IMR-90 (cell line): Measurements from ENCODE around the gene TUFM. TPM values are rescaled to one million over a fixed set of nuclear protein-coding genes. Genes with fewer than 3 reads are reported as not detected.

Experiments
- ATAC-seq: fragments of 200-7000 bp; cut with Tn5 transposase; 2 replicates; pipeline ENCODE4 v1.9.1; 2020; ENCODE audit warnings: low read depth, mild to moderate bottlenecking, moderate library complexity
- BruUV-seq: library from RNA; stranded (reverse); fragments of 400-500 nt; replicated peaks from 2 replicates; lab custom pipeline; 2021; lab: Mats Ljungman, UMichigan
- CTCF ChIA-PET: fragments of 300-600 bp; formaldehyde crosslinking; extraction: SDS; loops from one replicate; lab custom pipeline; 2021; ENCODE audit warnings: antibody characterized with exemption; lab: Yijun Ruan, JAX
- POLR2A ChIA-PET: fragments of 300-600 bp; sonication (Branson Sonifier 250); formaldehyde crosslinking; loops from one replicate; lab custom pipeline; 2022; ENCODE audit warnings: antibody characterized with exemption; ENCODE audit not compliant: unreplicated experiment; lab: Charles Lee
- DNase-seq: peaks from one replicate; pipeline ENCODE4 v3.0.0; 2013
- H2AFZ ChIP-seq: replicated peaks from 2 replicates; pipeline ENCODE3; 2013; ENCODE audit warnings: low read length, mild to moderate bottlenecking; ENCODE audit not compliant: poor library complexity
- H2AK5ac ChIP-seq: 2 replicates; pipeline ENCODE4 v1.6.1; 2013; ENCODE audit warnings: low read depth, low read length, inconsistent platforms
- H2AK9ac ChIP-seq: replicated peaks from 2 replicates; pipeline ENCODE3; 2013; ENCODE audit warnings: mild to moderate bottlenecking, low read depth, low read length, moderate library complexity; ENCODE audit not compliant: poor library complexity
- H2BK120ac ChIP-seq: 2 replicates; pipeline ENCODE4 v1.6.1; 2013; ENCODE audit warnings: low read depth, low read length, inconsistent platforms
- H2BK15ac ChIP-seq: 3 replicates; pipeline ENCODE4 v1.6.1; 2013; ENCODE audit warnings: low read depth, low read length, inconsistent platforms
- H2BK20ac ChIP-seq: 2 replicates; pipeline ENCODE4 v1.6.1; 2013; ENCODE audit warnings: low read depth, mild to moderate bottlenecking, inconsistent platforms, low read length, moderate library complexity
- H2BK5ac ChIP-seq: 2 replicates; pipeline ENCODE4 v1.6.1; 2013; ENCODE audit warnings: mild to moderate bottlenecking, low read depth, low read length, inconsistent platforms; ENCODE audit not compliant: poor library complexity, severe bottlenecking
- H3K14ac ChIP-seq: replicated peaks from 2 replicates; pipeline ENCODE4 v1.6.1; 2013; ENCODE audit warnings: low read depth, low read length, inconsistent platforms
- H3K18ac ChIP-seq: 2 replicates; pipeline ENCODE4 v1.6.1; 2013; ENCODE audit warnings: low read depth, low read length, control low read depth
- H3K23ac ChIP-seq: 2 replicates; pipeline ENCODE4 v1.6.1; 2013; ENCODE audit warnings: low read depth, low read length, inconsistent platforms
- H3K27ac ChIP-seq: 2 replicates; pipeline ENCODE4 v1.5.1; 2013; ENCODE audit warnings: mild to moderate bottlenecking, control low read depth, low read length; ENCODE audit not compliant: insufficient read depth
- H3K27me3 ChIP-seq: 2 replicates; pipeline ENCODE4 v1.6.1; 2013; ENCODE audit warnings: low read length; ENCODE audit not compliant: control insufficient read depth, insufficient read depth
- H3K36me3 ChIP-seq: 2 replicates; pipeline ENCODE4 v1.6.1; 2013; ENCODE audit warnings: low read length, mixed read lengths; ENCODE audit not compliant: control insufficient read depth, insufficient read depth
- H3K4ac ChIP-seq: 2 replicates; pipeline ENCODE4 v1.6.1; 2013; ENCODE audit warnings: low read depth, low read length, inconsistent platforms
- H3K4me1 ChIP-seq: 2 replicates; pipeline ENCODE4 v1.6.1; 2013; ENCODE audit warnings: low read length, mixed read lengths; ENCODE audit not compliant: control insufficient read depth, insufficient read depth
- H3K4me2 ChIP-seq: 2 replicates; pipeline ENCODE4 v1.6.1; 2013; ENCODE audit warnings: low read depth, mild to moderate bottlenecking, control low read depth, low read length, moderate library complexity
- H3K4me3 ChIP-seq: 2 replicates; pipeline ENCODE4 v1.5.1; 2013; ENCODE audit warnings: low read depth, mild to moderate bottlenecking, control low read depth, low read length, moderate library complexity; ENCODE audit not compliant: insufficient read depth
- H3K56ac ChIP-seq: 2 replicates; pipeline ENCODE4 v1.6.1; 2013; ENCODE audit warnings: low read length, inconsistent platforms; ENCODE audit not compliant: insufficient read depth; ENCODE audit errors: extremely low read depth
- H3K79me1 ChIP-seq, 2 experiments: 2 replicates each; pipeline ENCODE4 v1.6.1; 2013; ENCODE audit warnings: low read length in 2 of 2, inconsistent platforms in 1 of 2, low read depth in 1 of 2
- H3K9ac ChIP-seq: 2 replicates; pipeline ENCODE4 v1.6.1; 2013; ENCODE audit warnings: low read depth, low read length, control low read depth
- H3K9me1 ChIP-seq: 2 replicates; pipeline ENCODE4 v1.6.1; 2013; ENCODE audit warnings: low read length, inconsistent platforms; ENCODE audit not compliant: insufficient read depth
- H3K9me3 ChIP-seq: 2 replicates; pipeline ENCODE4 v1.6.1; 2013; ENCODE audit warnings: low read length; ENCODE audit not compliant: control insufficient read depth, insufficient read depth
- H4K20me1 ChIP-seq: 2 replicates; pipeline ENCODE4 v1.6.1; 2013; ENCODE audit warnings: low read length, inconsistent platforms; ENCODE audit not compliant: insufficient read depth
- H4K5ac ChIP-seq: 2 replicates; pipeline ENCODE4 v1.6.1; 2013; ENCODE audit warnings: mild to moderate bottlenecking, low read depth, low read length, control low read depth
- H4K8ac ChIP-seq, 2 experiments: 2 replicates each; pipeline ENCODE4 v1.6.1; 2013; ENCODE audit warnings: low read depth in 2 of 2, low read length in 2 of 2, control low read depth in 1 of 2, inconsistent platforms in 1 of 2
- H4K91ac ChIP-seq: 2 replicates; pipeline ENCODE4 v1.6.1; 2013; ENCODE audit warnings: low read depth, low read length, inconsistent platforms; ENCODE audit not compliant: insufficient read depth
- CHD1 ChIP-seq: IDR thresholded peaks from 2 replicates; pipeline ENCODE4 v1.6.1; 2012; ENCODE audit warnings: low read depth, low read length, improper control_type of control experiment
- FOS ChIP-seq: fragments of 150-350 bp; IDR thresholded peaks from 2 replicates; pipeline ENCODE4 v1.6.1; 2016; ENCODE audit warnings: low read depth, low read length
- MAFK ChIP-seq: IDR thresholded peaks from 2 replicates; pipeline ENCODE4 v1.6.1; 2012; ENCODE audit warnings: low read depth, low read length, improper control_type of control experiment
- NFE2L2 ChIP-seq: fragments of 150-350 bp; IDR thresholded peaks from 2 replicates; pipeline ENCODE4 v1.6.1; 2016; ENCODE audit warnings: low read depth, mild to moderate bottlenecking, low read length
- WGBS, 2 experiments: methylation state at CpG; one replicate each; pipeline versions ENCODE4 v1.1.5 to v1.1.7; 2013; ENCODE audit warnings: missing lambda C conversion rate in 2 of 2; ENCODE audit not compliant: insufficient read length in 1 of 2; ENCODE audit errors: extremely low coverage in 2 of 2; 5-methylcytosine and 5-hydroxymethylcytosine counted together
- dilution Hi-C: fragments of 300-500 bp; cut with HindIII; formaldehyde crosslinking; loops from one replicate; pipeline ENCODE4 v1.14.3; 2018; ENCODE audit warnings: low sequenced_read_pairs; ENCODE audit not compliant: unreplicated experiment
- in situ Hi-C: fragments of 300-500 bp; cut with MboI; formaldehyde crosslinking; loops from 3 replicates; pipeline ENCODE4 v1.14.3; 2019; ENCODE audit warnings: low sequenced_read_pairs, inconsistent platforms, mixed read lengths
- intact Hi-C: fragments of 100-400 bp; cut with micrococcal nuclease; formaldehyde crosslinking; loops from 2 replicates; pipeline ENCODE4 v1.10.0; 2022
- polyA plus RNA-seq, 3 experiments: library from polyadenylated mRNA; depleted of rRNA; stranded (reverse); fragments of >200 nt; gene quantifications; 2 replicates each; pipeline ENCODE4 v1.2.3, GENCODE V29; 2012; ENCODE audit warnings: low replicate concordance in 1 of 3
- total RNA-seq: library from RNA; depleted of rRNA; stranded (reverse); fragments of >200 nt; gene quantifications from 2 replicates; pipeline ENCODE4 v1.2.3, GENCODE V29; 2012
- TF ChIP-seq, protein P1 (sequence below): fragments of 150-350 bp; IDR thresholded peaks from 2 replicates; pipeline ENCODE4 v1.6.1; 2017; ENCODE audit warnings: mild to moderate bottlenecking, antibody characterized with exemption, low read length, low read depth

TUFM gene
- total and polyA plus RNA-seq, 2 of the 4 experiments (the other 2 are of a cell fraction) = 80.3 to 126 TPM

DNA sequence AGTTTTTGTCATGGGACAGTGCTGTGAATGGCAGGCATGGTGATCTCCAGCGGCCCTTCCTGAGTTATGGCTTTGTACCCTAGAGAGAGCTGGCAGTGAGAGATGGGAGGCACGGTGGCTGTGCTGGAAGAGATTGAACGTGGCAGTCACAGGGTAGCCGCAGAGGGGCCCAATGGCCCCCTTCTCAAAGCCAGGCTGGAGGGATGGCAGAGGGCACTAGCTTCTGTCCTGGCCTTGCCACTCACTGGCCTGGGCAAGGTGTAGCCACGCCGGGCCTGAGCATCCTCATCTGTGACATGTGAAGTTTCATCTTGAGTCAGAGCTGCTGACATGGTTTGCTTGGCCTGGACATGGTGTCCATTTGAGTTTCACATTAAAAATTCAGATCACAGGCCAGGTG is 28.3 kb upstream of the TUFM start:
- Histone ChIP-seq H2BK20ac (no peak overlapping the region), H3K4me2 (no peak overlapping the region), H4K8ac (no peak overlapping the region), H4K20me1 (no peaks in the 10 kb centered on the region), H3K9me3 (no peaks in the 10 kb centered on the region), H3K27me3 (no peaks in the 10 kb centered on the region), H2BK5ac (no peak overlapping the region), H2AK5ac (no peak overlapping the region), H3K9me1 (no peaks in the 10 kb centered on the region), H3K79me1 (peaks cover 9 to 25% of the 10 kb centered on the region in 2 experiments; a peak in 3 of 4 replicates), H4K5ac (no peak overlapping the region), H2BK120ac (no peak overlapping the region), H3K4me1 (0 out of 2 replicates have a peak, but pooled peaks cover 3% of the 10 kb centered on the region), H3K18ac (no peak overlapping the region), H2BK15ac (no peak overlapping the region), H2AK9ac (peak overlapping the region; percentile 65), H3K14ac (no peak overlapping the region), H4K91ac (no peak overlapping the region), H3K36me3 (peaks cover 42% of the 10 kb centered on the region), H3K4ac (no peak overlapping the region), H3K56ac (no peak overlapping the region), H3K9ac (no peak overlapping the region), H3K23ac (no peak overlapping the region), H2AFZ (no peak overlapping the region), H3K27ac (no peak overlapping the region), H3K4me3 (no peak overlapping the region)
- intact Hi-C loops (no loop called here), dilution Hi-C loops (no loop called here), in situ Hi-C loops (no loop called here)
- CTCF ChIA-PET = no interaction called here
- POLR2A ChIA-PET = no interaction called here
- BruUV-seq = no TSS peak
- ATAC-seq (no peak), DNase-seq (no peak)
- 93% methylated on average over 3 of the region's 6 CpGs; no CpG with 5 or more reads in 1 of the 2 experiments for WGBS, 2 experiments
- TF ChIP-seq NFE2L2 (no peak), FOS (no peak), CHD1 (no peak), MAFK (no peak)
- TF ChIP-seq, protein P1, sequence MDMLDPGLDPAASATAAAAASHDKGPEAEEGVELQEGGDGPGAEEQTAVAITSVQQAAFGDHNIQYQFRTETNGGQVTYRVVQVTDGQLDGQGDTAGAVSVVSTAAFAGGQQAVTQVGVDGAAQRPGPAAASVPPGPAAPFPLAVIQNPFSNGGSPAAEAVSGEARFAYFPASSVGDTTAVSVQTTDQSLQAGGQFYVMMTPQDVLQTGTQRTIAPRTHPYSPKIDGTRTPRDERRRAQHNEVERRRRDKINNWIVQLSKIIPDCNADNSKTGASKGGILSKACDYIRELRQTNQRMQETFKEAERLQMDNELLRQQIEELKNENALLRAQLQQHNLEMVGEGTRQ = no peak
